Adrenal gland (tissue), 5 donors: ENCODE data around the gene DENND6B.
"Not testable (repeated sequence)": the region's sequence is repeated elsewhere in the genome, so short reads cannot be mapped to it uniquely, and the experiment has no call there.

ENCODE experiments used
- CTCF ChIP-seq, 6 experiments: fragments of 450-650 bp in 4 of 6; fragments of 200-600 bp in 2 of 6; sonication (generic) in 1 of 6; IDR thresholded peaks; 1 replicate in 5 of 6; 2 replicates in 1 of 6; pipeline versions ENCODE4 v1.5.1 to v1.8.0; 2016 to 2021; ENCODE audit warnings: antibody characterized with exemption in 6 of 6, mild to moderate bottlenecking in 2 of 6, moderate library complexity in 1 of 6
- POLR2A ChIP-seq, 2 donors: fragments of 450-650 bp; IDR thresholded peaks; one replicate each; pipeline ENCODE4 v1.6.1; 2017; ENCODE audit warnings: antibody characterized with exemption in 2 of 2, mild to moderate bottlenecking in 2 of 2, moderate library complexity in 1 of 2
- donor health status: DM: no; HTN: no; CAD: no.

- not testable (repeated sequence) for TF ChIP-seq CTCF, POLR2A (IDR thresholded peaks at IDR 0.05)
Measured at GRCh38 chr22:50322382-50323104, 4.3 kb downstream of the DENND6B start.
